Measurements from ENCODE around the gene CACUL1.

- TF ChIP-seq, protein P1, sequence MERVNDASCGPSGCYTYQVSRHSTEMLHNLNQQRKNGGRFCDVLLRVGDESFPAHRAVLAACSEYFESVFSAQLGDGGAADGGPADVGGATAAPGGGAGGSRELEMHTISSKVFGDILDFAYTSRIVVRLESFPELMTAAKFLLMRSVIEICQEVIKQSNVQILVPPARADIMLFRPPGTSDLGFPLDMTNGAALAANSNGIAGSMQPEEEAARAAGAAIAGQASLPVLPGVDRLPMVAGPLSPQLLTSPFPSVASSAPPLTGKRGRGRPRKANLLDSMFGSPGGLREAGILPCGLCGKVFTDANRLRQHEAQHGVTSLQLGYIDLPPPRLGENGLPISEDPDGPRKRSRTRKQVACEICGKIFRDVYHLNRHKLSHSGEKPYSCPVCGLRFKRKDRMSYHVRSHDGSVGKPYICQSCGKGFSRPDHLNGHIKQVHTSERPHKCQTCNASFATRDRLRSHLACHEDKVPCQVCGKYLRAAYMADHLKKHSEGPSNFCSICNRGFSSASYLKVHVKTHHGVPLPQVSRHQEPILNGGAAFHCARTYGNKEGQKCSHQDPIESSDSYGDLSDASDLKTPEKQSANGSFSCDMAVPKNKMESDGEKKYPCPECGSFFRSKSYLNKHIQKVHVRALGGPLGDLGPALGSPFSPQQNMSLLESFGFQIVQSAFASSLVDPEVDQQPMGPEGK (CRISPR knock-in tag; IDR thresholded peaks at IDR 0.05; ENCODE audit: borderline replicate concordance), result no peak
- TF ChIP-seq ZFP30 (CRISPR knock-in tag; IDR thresholded peaks at IDR 0.05) (no peak), ZC3H10 (CRISPR knock-in tag; IDR thresholded peaks at IDR 0.05) (no peak), ARNTL (CRISPR knock-in tag; IDR thresholded peaks at IDR 0.05; ENCODE audit: borderline replicate concordance, low read depth) (no peak), GLIS3 (CRISPR knock-in tag; IDR thresholded peaks at IDR 0.05) (no peak), TCF4 (CRISPR knock-in tag; IDR thresholded peaks at IDR 0.05; ENCODE audit: borderline replicate concordance) (no peak), OSR1 (CRISPR knock-in tag; IDR thresholded peaks at IDR 0.05) (no peak), BACH2 (CRISPR knock-in tag; IDR thresholded peaks at IDR 0.05; ENCODE audit: borderline replicate concordance) (no peak), RARB (CRISPR knock-in tag; IDR thresholded peaks at IDR 0.05) (no peak), ZFP3 (CRISPR knock-in tag; IDR thresholded peaks at IDR 0.05) (no peak)
- TF ChIP-seq, protein P2, sequence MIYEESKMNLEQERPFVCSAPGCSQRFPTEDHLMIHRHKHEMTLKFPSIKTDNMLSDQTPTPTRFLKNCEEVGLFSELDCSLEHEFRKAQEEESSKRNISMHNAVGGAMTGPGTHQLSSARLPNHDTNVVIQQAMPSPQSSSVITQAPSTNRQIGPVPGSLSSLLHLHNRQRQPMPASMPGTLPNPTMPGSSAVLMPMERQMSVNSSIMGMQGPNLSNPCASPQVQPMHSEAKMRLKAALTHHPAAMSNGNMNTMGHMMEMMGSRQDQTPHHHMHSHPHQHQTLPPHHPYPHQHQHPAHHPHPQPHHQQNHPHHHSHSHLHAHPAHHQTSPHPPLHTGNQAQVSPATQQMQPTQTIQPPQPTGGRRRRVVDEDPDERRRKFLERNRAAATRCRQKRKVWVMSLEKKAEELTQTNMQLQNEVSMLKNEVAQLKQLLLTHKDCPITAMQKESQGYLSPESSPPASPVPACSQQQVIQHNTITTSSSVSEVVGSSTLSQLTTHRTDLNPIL (CRISPR knock-in tag; IDR thresholded peaks at IDR 0.05; ENCODE audit: low read depth), result no peak
These were observed 92.3 kb downstream of the CACUL1 start for GRCh38 chr10:118662228-118663035.
